K562 (cell line): Measurements from ENCODE around the gene TP53RK. TPM values are rescaled to one million over a fixed set of nuclear protein-coding genes. Genes with fewer than 3 reads are reported as not detected.

ENCODE experiments used
- ATAC-seq: fragments of 200-7000 bp; cut with Tn5 transposase; 3 replicates; pipeline ENCODE4 v1.9.1; 2020; ENCODE audit warnings: moderate library complexity
- BruUV-seq: library from RNA; stranded (reverse); fragments of 400-500 nt; replicated peaks from 2 replicates; lab custom pipeline; 2021; lab: Mats Ljungman, UMichigan
- CTCF ChIA-PET: fragments of 300-600 bp; formaldehyde crosslinking; extraction: SDS; loops from one replicate; lab custom pipeline; 2021; ENCODE audit warnings: low intra/inter-chr PET ratio; lab: Yijun Ruan, JAX
- POLR2A ChIA-PET: fragments of 300-600, 350-650 bp; sonication (Branson Sonifier 250); formaldehyde crosslinking; extraction: SDS; loops from one replicate; lab custom pipeline; 2021; ENCODE audit warnings: antibody characterized with exemption, inconsistent platforms; lab: Yijun Ruan, JAX
- DNase-seq, 4 experiments: peaks; one replicate each; pipeline versions ENCODE4 v3.0.0 to v3.0.0-alpha.2; 2011 to 2018; ENCODE audit warnings: low spot score in 3 of 4, mixed read lengths in 3 of 4; ENCODE audit errors: extremely low read depth in 1 of 4
- FAIRE-seq: peaks from 2 replicates; lab custom pipeline; 2011; peaks lifted over from hg19 to GRCh38; lab: Jason Lieb, UNC
- H2AFZ ChIP-seq: 2 replicates; pipeline ENCODE4 v1.6.0; 2011; ENCODE audit warnings: low read depth, low read length, control low read depth, inconsistent platforms
- H3K27ac ChIP-seq: fragments of 200-600 bp; 3 replicates; pipeline ENCODE4 v1.8.0; 2011; ENCODE audit warnings: low read depth, mild to moderate bottlenecking, control low read depth, inconsistent platforms, low read length, moderate library complexity, mixed read lengths; ENCODE audit errors: extremely low read depth
- H3K27me3 ChIP-seq, 2 experiments: fragments of 300-600 bp in 1 of 2; 2 replicates in 1 of 2; 3 replicates in 1 of 2; pipeline versions ENCODE4 v1.6.0 to v1.8.0; 2011; ENCODE audit warnings: inconsistent platforms in 2 of 2, low read length in 2 of 2, mild to moderate bottlenecking in 1 of 2, mixed read lengths in 1 of 2, moderate library complexity in 1 of 2; ENCODE audit not compliant: control insufficient read depth in 2 of 2, insufficient read depth in 2 of 2
- H3K36me3 ChIP-seq: fragments of 300-600 bp; 3 replicates; pipeline ENCODE4 v1.8.0; 2011; ENCODE audit warnings: mild to moderate bottlenecking, low read length, inconsistent platforms; ENCODE audit not compliant: control insufficient read depth, insufficient read depth
- H3K4me1 ChIP-seq, 2 experiments: fragments of 200-600 bp in 1 of 2; replicated peaks in 1 of 2; 2 replicates in 1 of 2; 3 replicates in 1 of 2; pipeline versions ENCODE4 v1.5.1 to v1.8.0; 2011; ENCODE audit warnings: inconsistent platforms in 2 of 2, low read length in 2 of 2, mild to moderate bottlenecking in 1 of 2, mixed read lengths in 1 of 2, moderate library complexity in 1 of 2; ENCODE audit not compliant: control insufficient read depth in 2 of 2, insufficient read depth in 2 of 2
- H3K4me2 ChIP-seq: 2 replicates; pipeline ENCODE4 v1.6.1; 2011; ENCODE audit warnings: low read length, control low read depth, inconsistent platforms, mixed read lengths; ENCODE audit not compliant: insufficient read depth
- H3K4me3 ChIP-seq: fragments of 200-600 bp; sonication (generic), shearing (Covaris generic); 2 replicates; pipeline ENCODE4 v1.5.1; 2016; ENCODE audit warnings: control low read depth, inconsistent platforms
- H3K79me2 ChIP-seq: fragments of 200-600 bp; 3 replicates; pipeline ENCODE4 v1.8.0; 2011; ENCODE audit warnings: low read length, inconsistent platforms; ENCODE audit not compliant: control insufficient read depth, insufficient read depth
- H3K9ac ChIP-seq, 2 experiments: 2 replicates each; pipeline versions ENCODE4 v1.6.0 to v1.6.1; 2011; ENCODE audit warnings: low read depth in 2 of 2, low read length in 2 of 2, control low read depth in 1 of 2, inconsistent platforms in 1 of 2, mild to moderate bottlenecking in 1 of 2, mixed read lengths in 1 of 2; ENCODE audit not compliant: insufficient read depth in 1 of 2
- H3K9me1 ChIP-seq: one replicate; pipeline ENCODE4 v1.6.0; 2011; ENCODE audit warnings: inconsistent platforms, mild to moderate bottlenecking, low read length, moderate library complexity; ENCODE audit not compliant: control insufficient read depth, insufficient read depth
- H3K9me3 ChIP-seq: replicated peaks from 2 replicates; pipeline ENCODE4 v1.5.1; 2011; ENCODE audit warnings: low read depth, low read length, inconsistent platforms; ENCODE audit not compliant: control insufficient read depth, insufficient read depth
- H4K20me1 ChIP-seq: replicated peaks from 2 replicates; pipeline ENCODE4 v1.6.1; 2011; ENCODE audit warnings: low read length, inconsistent platforms, mixed read lengths; ENCODE audit not compliant: control insufficient read depth, insufficient read depth
- ATF7 ChIP-seq: fragments of 450-650 bp; IDR thresholded peaks from 2 replicates; pipeline ENCODE4 v1.7.1; 2014; ENCODE audit warnings: mild to moderate bottlenecking, moderate library complexity
- CTBP1 ChIP-seq: fragments of 450-650 bp; IDR thresholded peaks from 2 replicates; pipeline ENCODE4 v1.6.1; 2016; ENCODE audit warnings: borderline replicate concordance
- RBM25 ChIP-seq: fragments of 200-400 bp; formaldehyde crosslinking; IDR thresholded peaks from 2 replicates; pipeline ENCODE4 v1.6.1; 2018; ENCODE audit warnings: low read length, low read depth, moderate library complexity; ENCODE audit not compliant: severe bottlenecking
- RHOXF2B ChIP-seq: fragments of 250-450 bp; sonication (Bioruptor Pico); conservative IDR thresholded peaks from 2 replicates; pipeline ENCODE4 v1.5.1; 2021
- WGBS: fragments of 100-300 bp; shearing (Covaris generic); methylation state at CpG from one replicate; pipeline ENCODE4 v1.1.6; 2016; ENCODE audit warnings: low coverage, mixed read lengths; ENCODE audit not compliant: insufficient coverage; ENCODE audit errors: missing lambda C conversion rate; 5-methylcytosine and 5-hydroxymethylcytosine counted together
- in situ Hi-C: fragments of 300-500 bp; cut with MboI; formaldehyde crosslinking; loops from 4 replicates; pipeline ENCODE4 v1.15.0; 2018; ENCODE audit warnings: inconsistent platforms, mixed read lengths
- intact Hi-C: fragments of 100-400 bp; cut with micrococcal nuclease; formaldehyde crosslinking; loops from 2 replicates; pipeline ENCODE4 v1.14.2; 2022
- polyA plus RNA-seq, 8 experiments: library from polyadenylated mRNA; depleted of rRNA in 4 of 8; stranded (reverse) in 5 of 8; unstranded in 3 of 8; fragments of >200 nt; fragmentation: Nextera tagmentation in 2 of 8; fragmentation: Illumina TruSeq in 1 of 8; extraction: Ambion mirVana in 2 of 8; extraction: Trizol in 1 of 8; gene quantifications; 2 replicates each; pipeline versions ENCODE4 v1.2.1 to v1.2.3, GENCODE V29; 2011 to 2014; ENCODE audit warnings: inconsistent platforms in 1 of 8, missing spikeins in 1 of 8
- total RNA-seq, 7 experiments: library from RNA; depleted of rRNA in 6 of 7; stranded (reverse); fragments of >200 nt in 6 of 7; fragmentation: Illumina TruSeq in 2 of 7; extraction: Trizol in 2 of 7; gene quantifications; 2 replicates each; pipeline versions ENCODE4 v1.2.1 to v1.2.3, GENCODE V29; 2011 to 2021; ENCODE audit warnings: low replicate concordance in 1 of 7

The TP53RK gene
- total and polyA plus RNA-seq, 9 of the 15 experiments (the other 6 are each of a cell fraction or from before 2014, with no cell fraction given), result 2.9 to 43.5 (median 17.2) TPM

- intact Hi-C loops, result no loop called here
- ChIA-PET POLR2A (no interaction called here), CTCF (no interaction called here)
- no peaks in the 10 kb centered on the region; a peak in 2 of 5 replicates for H3K4me1 ChIP-seq
- 0% methylated on average over 1 of the region's 1 CpG for WGBS
- H3K27me3 ChIP-seq, result peaks cover 3 to 19% of the 10 kb centered on the region in 2 experiments; a peak in 3 of 5 replicates
- TF ChIP-seq RHOXF2B (CRISPR knock-in tag) (no peak), CTBP1 (no peak)
- no peaks in the 10 kb centered on the region for H3K79me2 ChIP-seq
- H2AFZ ChIP-seq, result no peak overlapping the region
- no peak for ATAC-seq
- in situ Hi-C loops, result no loop called here
- H4K20me1 ChIP-seq, result no peaks in the 10 kb centered on the region
- BruUV-seq, result no TSS peak
- H3K9ac ChIP-seq, result no peak overlapping the region
- H3K27ac ChIP-seq, result no peak overlapping the region
- DNase-seq, result no peak
- H3K9me3 ChIP-seq, result no peaks in the 10 kb centered on the region
- FAIRE-seq, result no peak
- H3K9me1 ChIP-seq, result no peaks in the 10 kb centered on the region
- no peak overlapping the region for H3K4me3 ChIP-seq
- H3K36me3 ChIP-seq, result no peaks in the 10 kb centered on the region
- no peak overlapping the region for H3K4me2 ChIP-seq
These were observed 35.2 kb upstream of the TP53RK start for GRCh38 chr20:46724343-46724959.

GRCh38 chr20:46723039-46723438, 33.8 kb upstream of the TP53RK start:
- Histone ChIP-seq H3K9ac (no peak overlapping the region), H3K27ac (no peak overlapping the region), H3K4me1 (no peaks in the 10 kb centered on the region; a peak in 2 of 5 replicates), H3K4me2 (no peak overlapping the region), H2AFZ (no peak overlapping the region), H3K36me3 (no peaks in the 10 kb centered on the region), H3K79me2 (no peaks in the 10 kb centered on the region), H3K9me3 (no peaks in the 10 kb centered on the region), H3K27me3 (peaks cover 0 to 11% of the 10 kb centered on the region in 2 experiments; a peak in 1 of 5 replicates), H4K20me1 (no peaks in the 10 kb centered on the region), H3K4me3 (no peak overlapping the region), H3K9me1 (no peaks in the 10 kb centered on the region)
- TF ChIP-seq RBM25, result peak; percentile 91
- no peak for TF ChIP-seq ATF7
- DNase-seq, result no peak
- POLR2A ChIA-PET, result no interaction called here
- no peak for FAIRE-seq
- CTCF ChIA-PET, result no interaction called here
- no TSS peak for BruUV-seq
- WGBS, result 0% methylated on average over 1 of the region's 1 CpG
- in situ Hi-C loops (no loop called here), intact Hi-C loops (no loop called here)
- no peak for ATAC-seq
